K562 (cell line): ENCODE data around the gene ZNF816. TPM values are rescaled to one million over a fixed set of nuclear protein-coding genes. Genes with fewer than 3 reads are reported as not detected.
A peak's percentile ranks its signal among the peaks of the same experiment; 100 is the strongest.

ENCODE experiments used
- ARID1B ChIP-seq: fragments of 450-650 bp; IDR thresholded peaks from 2 replicates; pipeline ENCODE4 v1.6.1; 2016; ENCODE audit warnings: antibody characterized with exemption, mild to moderate bottlenecking, inconsistent platforms
- BCOR ChIP-seq: fragments of 450-650 bp; IDR thresholded peaks from 2 replicates; pipeline ENCODE4 v1.6.1; 2016
- CBX1 ChIP-seq: sonication (generic); IDR thresholded peaks from 2 replicates; pipeline ENCODE4 v1.6.1; 2016; ENCODE audit warnings: antibody characterized with exemption, low read depth, mild to moderate bottlenecking
- CREB3 ChIP-seq: fragments of 450-650 bp; conservative IDR thresholded peaks from 2 replicates; pipeline ENCODE4 v1.6.1; 2016; ENCODE audit warnings: missing genetic modification characterization, low read depth, mild to moderate bottlenecking, missing compliant biosample characterization, moderate library complexity
- E2F5 ChIP-seq: sonication (generic); formaldehyde crosslinking; IDR thresholded peaks from 2 replicates; pipeline ENCODE4 v1.8.0; 2022; ENCODE audit warnings: mild to moderate bottlenecking, missing genetic modification reagents
- E2F8 ChIP-seq: fragments of 450-650 bp; IDR thresholded peaks from 2 replicates; pipeline ENCODE4 v1.7.1; 2018; ENCODE audit warnings: mild to moderate bottlenecking, low read depth; ENCODE audit not compliant: partially characterized antibody
- GABPB1 ChIP-seq: sonication (generic); formaldehyde crosslinking; IDR thresholded peaks from 2 replicates; pipeline ENCODE4 v1.8.0; 2022; ENCODE audit warnings: mild to moderate bottlenecking, missing genetic modification reagents
- HBP1 ChIP-seq: fragments of 450-650 bp; formaldehyde crosslinking; IDR thresholded peaks from 2 replicates; pipeline ENCODE4 v1.4.0; 2022; ENCODE audit warnings: missing genetic modification characterization
- MAZ ChIP-seq, 2 experiments: fragments of 450-650 bp in 1 of 2; sonication (generic) in 1 of 2; formaldehyde crosslinking; IDR thresholded peaks in 1 of 2; conservative IDR thresholded peaks in 1 of 2; 2 replicates each; pipeline versions ENCODE4 v1.4.0 to v1.5.0; 2020; ENCODE audit warnings: mild to moderate bottlenecking in 1 of 2, missing genetic modification reagents in 1 of 2
- MECOM ChIP-seq: fragments of 250-450 bp; sonication (Bioruptor Pico); IDR thresholded peaks from 2 replicates; pipeline ENCODE4 v1.8.0; 2022; ENCODE audit warnings: inconsistent platforms
- MEF2A ChIP-seq: IDR thresholded peaks from 2 replicates; pipeline ENCODE4 v1.6.1; 2011; ENCODE audit warnings: low read depth, mild to moderate bottlenecking, low read length, moderate library complexity; ENCODE audit not compliant: control insufficient read depth
- MYBL2 ChIP-seq, 2 experiments: fragments of 450-650 bp in 1 of 2; sonication (generic) in 1 of 2; formaldehyde crosslinking in 1 of 2; IDR thresholded peaks; 2 replicates each; pipeline versions ENCODE4 v1.6.1 to v1.8.1; 2017 to 2022; ENCODE audit warnings: borderline replicate concordance in 1 of 2, inconsistent platforms in 1 of 2, low read depth in 1 of 2, mild to moderate bottlenecking in 1 of 2, missing genetic modification reagents in 1 of 2, moderate library complexity in 1 of 2
- NBN ChIP-seq: fragments of 450-650 bp; IDR thresholded peaks from 2 replicates; pipeline ENCODE4 v1.6.1; 2016; ENCODE audit warnings: low read depth, mild to moderate bottlenecking
- NFRKB ChIP-seq: fragments of 450-650 bp; IDR thresholded peaks from 2 replicates; pipeline ENCODE4 v1.6.1; 2016; ENCODE audit warnings: low read depth
- PML ChIP-seq: IDR thresholded peaks from 2 replicates; pipeline ENCODE4 v1.6.1; 2012; ENCODE audit warnings: low read length, inconsistent platforms
- POLR2AphosphoS2 ChIP-seq: IDR thresholded peaks from 2 replicates; pipeline ENCODE4 v1.6.1; 2012; ENCODE audit warnings: low read length, improper control_type of control experiment
- PURB ChIP-seq: sonication (generic); formaldehyde crosslinking; IDR thresholded peaks from 2 replicates; pipeline ENCODE4 v1.9.0; 2021; ENCODE audit warnings: low read depth, mild to moderate bottlenecking, missing genetic modification reagents
- SPI1 ChIP-seq: IDR thresholded peaks from 2 replicates; pipeline ENCODE4 v1.6.1; 2011; ENCODE audit warnings: low read depth, low read length, control low read depth, borderline replicate concordance
- TBP ChIP-seq: optimal IDR thresholded peaks from 2 replicates; pipeline ENCODE3; 2011; ENCODE audit warnings: low read depth, low read length, improper control_type of control experiment
- TCF3 ChIP-seq: sonication (generic); formaldehyde crosslinking; IDR thresholded peaks from 2 replicates; pipeline ENCODE4 v1.4.0; 2020; ENCODE audit warnings: mild to moderate bottlenecking, missing genetic modification reagents
- ZKSCAN8 ChIP-seq: fragments of 200-800 bp; sonication (Bioruptor generic); IDR thresholded peaks from 2 replicates; pipeline ENCODE4 v1.6.1; 2016; ENCODE audit warnings: missing genetic modification characterization, missing compliant biosample characterization
- polyA plus RNA-seq, 8 experiments: library from polyadenylated mRNA; depleted of rRNA in 4 of 8; stranded (reverse) in 5 of 8; unstranded in 3 of 8; fragments of >200 nt; fragmentation: Nextera tagmentation in 2 of 8; fragmentation: Illumina TruSeq in 1 of 8; extraction: Ambion mirVana in 2 of 8; extraction: Trizol in 1 of 8; gene quantifications; 2 replicates each; pipeline versions ENCODE4 v1.2.1 to v1.2.3, GENCODE V29; 2011 to 2014; ENCODE audit warnings: inconsistent platforms in 1 of 8, missing spikeins in 1 of 8
- total RNA-seq, 7 experiments: library from RNA; depleted of rRNA in 6 of 7; stranded (reverse); fragments of >200 nt in 6 of 7; fragmentation: Illumina TruSeq in 2 of 7; extraction: Trizol in 2 of 7; gene quantifications; 2 replicates each; pipeline versions ENCODE4 v1.2.1 to v1.2.3, GENCODE V29; 2011 to 2021; ENCODE audit warnings: low replicate concordance in 1 of 7

Gene ZNF816
- total and polyA plus RNA-seq, 9 of the 15 experiments (the other 6 are each of a cell fraction or from before 2014, with no cell fraction given): 8.6 to 23.4 (median 13.0) TPM

GRCh38 chr19:52922841-52923777 lies 39.6 kb downstream of the ZNF816 start, which contains the start of gene ZNF888 (continued):
- TF ChIP-seq BCOR (no peak), ARID1B (0 out of 2 replicates have a peak, but pooled peaks have one; percentile 14), MEF2A (no peak), MAZ (CRISPR knock-in tag; conservative IDR thresholded peaks at IDR 0.05 in 1 of 2, IDR thresholded peaks at IDR 0.05 in 1 of 2) (peak in 1 of 2 experiments; percentile 76; a peak in 2 of 4 replicates), MYBL2 (IDR thresholded peaks at IDR 0.05; ENCODE audit: low read depth) (peak; percentile 89), MYBL2 (CRISPR knock-in tag; IDR thresholded peaks at IDR 0.05; ENCODE audit: borderline replicate concordance) (no peak), CREB3 (tag) (no peak), CBX1 (peak; percentile 71; the same call in 1 of the 2 replicates), SPI1 (no peak), MECOM (no peak), POLR2AphosphoS2 (peak; percentile 82; the same call in 1 of the 2 replicates), TCF3 (CRISPR knock-in tag) (peak; percentile 23), GABPB1 (CRISPR knock-in tag) (peak; percentile 56; the same call in 1 of the 2 replicates), E2F8 (peak; percentile 53), PML (peak; percentile 65), NFRKB (peak; percentile 45; the same call in 1 of the 2 replicates), HBP1 (CRISPR knock-in tag) (0 out of 2 replicates have a peak, but pooled peaks have one; percentile 8), PURB (CRISPR knock-in tag) (no peak), E2F5 (CRISPR knock-in tag) (no peak), NBN (0 out of 2 replicates have a peak, but pooled peaks have one; percentile 16), TBP (peak; percentile 67), ZKSCAN8 (CRISPR knock-in tag) (peak; percentile 86)
